Stimulated activated CD4-positive, alpha-beta T cell treated with anti-CD3 and anti-CD28 coated beads, Interleukin-15, amount 100 ng/mL, for 24 hours (primary cell): ENCODE data around the gene EEA1.

Source experiments
- DNase-seq: peaks from one replicate; pipeline ENCODE4 v3.0.0-alpha.2; 2020

EEA1 gene

DNA sequence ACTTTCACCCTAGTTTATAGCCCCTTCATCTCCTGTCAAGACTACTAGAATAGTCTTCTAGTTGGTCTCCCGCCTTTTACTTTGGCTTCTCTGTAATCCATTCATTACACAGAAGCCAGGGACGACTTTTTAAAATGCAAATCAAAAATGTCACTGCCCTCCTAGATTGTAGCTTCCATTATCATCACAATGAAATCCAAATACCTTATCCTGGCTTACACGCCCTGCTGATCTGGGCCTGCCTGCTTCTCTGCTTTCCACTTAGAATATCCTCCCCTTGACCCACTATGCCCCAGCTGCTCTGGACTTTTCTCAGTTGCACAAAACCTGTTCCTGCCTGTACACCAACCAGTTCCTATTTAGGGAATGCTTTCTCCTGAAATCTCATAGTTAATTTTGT, 4.5 kb upstream of the EEA1 start:
- DNase-seq, result no peak

DNA sequence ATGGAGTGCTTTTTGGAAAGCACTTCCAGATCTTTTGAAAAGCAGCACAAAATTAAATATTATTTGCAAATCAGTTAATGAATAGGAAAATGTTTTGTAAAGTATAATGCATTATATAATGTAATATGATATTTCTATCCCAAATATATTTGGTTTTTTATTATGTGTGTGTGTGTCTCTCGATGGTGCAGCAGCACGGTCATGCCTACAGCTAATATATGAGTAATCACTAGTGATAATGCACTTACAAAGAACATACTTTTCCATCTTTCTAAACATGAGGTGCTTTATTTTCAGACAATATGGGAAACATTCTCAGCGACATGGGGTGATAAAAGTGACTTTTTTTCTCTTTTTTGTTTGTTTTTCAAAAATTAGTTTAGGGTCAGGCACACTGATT, 1.3 kb upstream of the EEA1 start:
- no peak for DNase-seq

DNA sequence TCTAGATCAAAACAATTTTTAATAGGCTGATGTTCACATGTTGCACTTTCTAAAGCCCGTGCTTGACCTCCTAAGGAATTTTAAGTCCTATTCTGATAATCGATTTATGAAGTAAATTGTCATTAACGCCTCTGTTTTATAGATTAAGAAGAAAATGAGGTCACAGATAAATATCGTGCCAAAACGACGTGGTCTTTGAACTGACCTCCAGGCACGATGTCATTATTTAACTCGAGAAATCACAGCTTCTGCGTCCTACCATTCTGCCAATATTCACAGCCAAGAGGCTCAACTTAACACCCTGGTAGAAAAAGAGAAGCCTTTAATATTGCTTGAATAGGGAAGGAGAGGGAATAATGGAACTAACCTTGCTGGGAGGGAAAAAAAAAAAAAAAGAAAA, 888 bp upstream of the EEA1 start:
- DNase-seq, result no peak

DNA sequence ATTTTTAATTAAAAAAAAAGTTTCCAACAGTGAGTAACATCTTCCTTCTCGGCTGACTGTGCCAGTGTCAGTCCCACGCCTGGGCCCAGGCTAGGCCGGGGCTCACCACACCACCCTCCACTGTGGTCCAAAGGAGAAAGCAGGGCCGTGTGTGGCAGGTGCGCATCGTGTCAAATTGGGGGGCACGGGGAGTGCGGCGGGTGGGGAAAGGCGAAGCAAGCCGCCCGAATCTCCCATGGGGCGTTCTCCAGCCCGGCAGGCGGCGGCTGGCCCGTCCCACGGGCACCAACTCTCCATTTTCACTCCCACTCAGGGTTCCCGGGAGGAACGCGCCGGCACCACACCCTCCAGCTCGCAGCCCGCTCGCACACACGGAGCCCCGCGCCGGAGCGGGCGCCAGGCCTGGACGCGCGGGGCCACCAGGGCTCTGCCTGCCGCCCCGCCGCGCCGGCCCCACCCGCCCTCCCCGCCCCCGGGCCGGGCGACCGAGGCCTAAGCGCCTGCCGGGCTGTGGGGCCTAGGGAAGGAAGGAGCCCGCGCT, 604 bp downstream of the EEA1 start:
- DNase-seq, result peak; percentile 75

DNA sequence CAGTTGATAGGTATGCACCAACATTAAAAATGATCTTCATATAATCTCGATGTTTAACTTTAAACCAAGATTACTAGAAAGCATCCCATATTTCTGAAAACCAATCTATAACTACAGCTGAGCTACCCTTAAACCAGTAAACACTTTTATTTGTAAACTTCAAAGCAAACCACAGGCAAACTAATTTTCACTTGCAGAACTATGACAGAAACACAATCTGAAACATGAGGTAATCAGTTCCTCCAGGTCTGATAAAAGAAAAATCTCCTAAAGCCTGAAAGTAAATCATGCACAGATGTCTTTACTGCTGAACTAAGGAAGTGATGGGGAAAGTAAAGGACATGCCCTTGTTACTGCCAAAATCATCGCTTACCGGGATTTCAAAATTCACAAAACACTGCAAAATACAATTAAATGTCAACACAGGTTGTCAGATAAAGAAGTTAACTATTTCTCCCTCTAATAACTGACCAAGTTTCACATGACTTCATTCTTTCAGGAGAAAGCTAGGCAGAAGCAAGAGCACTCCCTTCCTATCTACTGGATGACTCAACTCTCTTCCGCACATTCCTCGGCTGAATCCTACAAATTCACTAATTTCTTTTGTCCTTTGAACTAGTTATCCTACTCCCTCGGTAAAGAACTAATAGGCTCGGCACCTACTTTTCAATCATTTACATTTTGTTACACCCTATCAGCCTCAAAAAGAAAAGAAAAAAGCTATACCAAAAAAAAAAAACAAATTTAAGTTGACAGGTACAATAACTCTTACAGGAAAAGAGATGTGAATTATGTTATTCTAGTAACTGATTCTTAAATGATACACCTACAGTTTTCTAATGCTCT, 1.4 kb downstream of the EEA1 start:
- DNase-seq, result no peak

DNA sequence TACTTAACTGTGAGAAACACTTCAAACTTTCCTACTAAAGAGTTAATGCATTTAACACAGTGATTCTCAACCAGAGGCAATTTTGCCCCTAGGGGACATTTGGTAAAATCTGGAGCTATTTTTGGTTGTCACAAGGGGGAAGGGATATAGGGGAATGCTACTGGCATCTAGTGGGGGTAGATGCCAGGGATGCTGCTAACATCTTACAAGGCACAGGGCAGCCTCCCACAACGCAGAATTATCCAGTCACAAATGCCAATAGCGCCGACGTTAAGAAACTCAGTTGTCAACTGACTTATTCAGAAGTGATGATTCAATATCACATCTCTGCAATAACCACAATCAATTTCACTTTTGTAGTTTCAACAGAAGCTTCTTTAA, 2.0 kb downstream of the EEA1 start:
- DNase-seq, result peak; percentile 68

DNA sequence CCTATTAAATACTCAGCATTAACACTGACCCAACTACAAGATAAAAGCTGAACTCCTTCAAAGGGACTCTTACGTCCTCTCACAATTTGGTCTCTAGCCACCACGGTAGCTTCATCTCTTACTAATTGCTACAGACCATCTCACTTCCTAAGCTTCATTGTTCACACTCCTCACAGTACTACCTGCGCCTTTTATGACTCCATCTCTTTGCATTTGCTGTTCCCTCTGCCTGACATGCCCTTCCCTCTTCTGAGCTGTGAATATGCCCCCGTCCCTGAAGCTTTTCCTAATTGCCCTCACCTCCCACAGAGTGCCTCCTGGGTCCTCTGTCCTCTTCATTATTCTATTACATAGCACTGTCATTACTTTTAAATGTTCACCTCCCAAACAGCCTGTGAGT, 2.5 kb downstream of the EEA1 start:
- no peak for DNase-seq

DNA sequence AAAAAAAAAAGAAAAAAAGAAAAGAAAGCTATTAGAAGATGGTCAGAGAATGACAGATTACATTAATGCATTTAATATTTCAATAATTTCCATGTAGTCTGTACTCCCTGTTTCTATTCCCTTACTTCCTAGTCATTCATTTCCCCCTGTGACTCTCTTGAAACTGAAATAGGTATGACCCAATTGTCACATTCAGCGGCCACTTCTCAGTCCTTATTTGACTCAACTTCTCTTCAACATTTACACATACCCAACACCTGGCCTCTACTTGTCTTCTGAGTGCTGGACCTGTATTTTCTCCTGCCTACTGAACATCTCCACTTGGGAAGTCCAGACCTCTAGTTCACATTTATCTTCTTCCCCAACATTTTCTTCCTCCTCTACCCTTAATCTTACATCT, 7.2 kb downstream of the EEA1 start:
- no peak for DNase-seq

DNA sequence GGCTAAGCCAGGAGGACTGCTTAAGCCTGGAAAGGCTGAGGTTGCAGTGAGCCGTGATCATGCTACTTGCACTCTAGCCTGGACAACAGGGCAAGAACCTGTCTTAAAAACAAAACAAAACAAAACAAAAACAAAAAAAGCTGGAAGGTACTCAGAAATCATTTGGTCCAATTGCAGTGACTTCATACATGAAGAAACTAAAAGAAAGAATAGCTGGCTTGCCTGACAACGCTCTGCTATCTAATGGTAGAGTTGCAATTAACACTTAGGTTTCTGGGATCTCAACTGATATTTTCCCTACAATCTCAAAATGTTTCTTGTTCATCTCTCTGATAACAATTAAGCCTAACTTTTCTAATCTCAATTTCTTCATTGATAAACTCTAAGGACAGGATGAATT, 13.7 kb downstream of the EEA1 start:
- no peak for DNase-seq

DNA sequence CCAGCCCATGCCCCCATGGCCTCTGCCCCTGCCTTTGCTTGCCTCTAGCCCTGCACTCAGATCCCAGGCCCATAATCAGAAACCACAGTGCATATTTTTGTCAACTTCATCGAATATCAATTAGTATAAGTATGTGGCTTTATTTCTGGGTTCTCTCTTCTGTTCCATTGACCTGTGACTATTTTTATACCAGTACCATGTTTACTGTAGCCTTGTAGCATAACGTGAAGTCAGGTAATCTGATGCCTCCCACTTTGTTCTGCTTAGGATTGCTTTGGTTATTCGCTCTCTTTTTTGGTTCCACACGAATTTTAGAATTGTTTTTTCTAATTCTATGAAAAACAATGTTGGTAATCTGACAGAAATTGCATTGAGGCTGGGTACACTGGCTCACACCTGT, 14.9 kb downstream of the EEA1 start:
- no peak for DNase-seq

DNA sequence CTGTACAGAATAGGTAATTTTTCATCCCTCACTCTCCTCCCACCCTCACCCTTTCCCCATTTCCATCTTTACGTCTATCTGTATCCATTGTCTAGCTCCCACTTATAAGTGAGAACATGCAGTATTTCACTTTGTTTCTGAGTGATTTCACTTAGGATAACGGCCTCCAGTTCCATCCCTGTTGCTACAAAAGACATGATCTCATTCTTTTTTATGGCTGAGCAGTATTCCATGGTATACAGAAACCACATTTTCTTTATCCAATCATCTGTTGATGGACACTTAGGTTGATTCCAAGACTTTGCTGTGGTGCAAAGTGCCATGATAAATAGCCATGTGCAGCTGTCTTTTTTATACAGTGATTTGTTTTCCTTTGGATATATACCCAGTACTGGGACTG, 16.4 kb downstream of the EEA1 start:
- no peak for DNase-seq

DNA sequence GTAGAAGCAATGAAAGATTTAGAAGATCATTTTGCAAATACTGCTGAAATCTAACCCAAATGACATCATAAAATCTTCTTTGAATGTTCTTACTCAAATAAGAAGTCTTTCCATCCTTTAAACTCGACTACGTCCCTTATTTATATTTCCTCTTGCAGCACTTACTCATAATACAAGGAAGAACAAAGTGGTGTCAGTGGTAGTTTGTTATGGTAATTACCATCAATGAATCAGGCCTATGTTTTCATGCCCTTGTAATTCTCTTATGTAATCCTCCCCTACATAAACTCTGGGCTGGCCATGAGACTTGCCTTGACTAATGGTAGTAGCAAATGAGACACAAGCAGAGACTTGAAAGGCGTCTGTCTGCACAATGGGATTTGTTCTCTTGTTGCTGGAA, 17.0 kb downstream of the EEA1 start:
- DNase-seq, result no peak

DNA sequence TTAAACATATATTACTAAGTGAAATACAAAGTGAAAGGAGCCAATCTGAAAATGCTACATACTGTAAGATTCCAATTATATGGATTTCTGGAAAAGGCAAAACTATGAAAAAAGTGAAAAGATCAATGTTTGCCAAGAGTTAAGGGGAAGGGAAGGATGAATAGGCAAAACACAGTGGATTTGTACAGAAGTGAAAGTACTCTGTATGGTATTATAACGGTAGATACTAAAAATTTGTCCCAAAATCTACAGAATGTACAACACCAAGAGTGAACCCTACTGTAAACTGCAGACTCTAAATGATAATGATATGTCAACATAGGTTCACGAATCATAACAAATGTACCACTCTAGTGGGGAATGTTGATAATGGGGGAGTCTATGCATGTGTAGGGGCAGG, 17.8 kb downstream of the EEA1 start:
- DNase-seq, result no peak

DNA sequence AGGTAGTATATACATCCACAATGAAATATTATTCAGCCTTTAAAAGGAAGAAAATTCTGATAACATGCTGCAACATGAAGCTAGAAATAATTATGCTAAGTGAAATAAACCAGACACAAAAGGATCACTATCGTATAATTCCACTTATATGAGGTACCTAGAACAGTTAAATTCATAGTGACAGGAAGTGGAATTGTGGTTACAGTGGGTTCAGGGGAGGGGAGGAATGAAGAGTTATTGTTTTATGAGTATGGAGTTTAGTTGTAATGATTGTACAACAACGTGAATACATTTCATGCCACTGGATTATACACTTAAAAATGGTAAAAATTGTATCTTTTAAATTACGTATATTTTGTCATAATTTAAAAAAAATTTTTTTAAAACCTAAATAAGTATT, 21.0 kb downstream of the EEA1 start:
- DNase-seq, result no peak

DNA sequence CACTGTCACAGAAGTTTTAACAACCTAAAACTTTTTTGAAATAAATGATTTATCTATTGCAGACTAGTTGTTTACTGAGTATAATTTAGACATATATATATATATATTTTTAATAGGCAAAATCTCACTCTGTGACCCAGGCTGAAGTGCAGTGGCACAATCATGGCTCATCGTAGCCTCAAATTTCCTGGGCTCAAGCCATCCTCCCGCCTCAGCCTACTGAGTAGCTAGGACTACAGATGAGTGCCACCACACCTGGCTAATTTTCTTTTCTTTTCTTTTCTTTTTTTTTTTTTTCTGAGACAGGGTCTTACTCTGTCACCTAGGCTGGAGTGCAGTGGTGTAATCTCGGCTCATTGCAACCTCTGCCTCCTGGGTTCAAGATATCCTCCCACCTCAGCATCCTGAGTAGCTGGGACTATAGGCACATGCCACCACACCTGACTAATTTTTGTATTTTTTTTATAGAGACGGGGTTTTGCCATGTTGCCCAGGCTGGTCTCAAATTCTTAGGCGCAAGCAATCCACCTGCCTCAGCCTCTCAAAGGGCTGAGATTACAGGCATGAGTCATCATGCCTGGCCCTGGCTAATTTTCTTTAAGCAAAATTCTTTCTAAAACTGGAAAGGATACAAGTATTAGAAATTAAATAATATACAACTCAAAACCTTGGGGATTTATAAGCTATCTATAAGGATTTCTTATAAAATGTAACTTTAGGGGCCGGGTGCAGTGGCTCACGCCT, 23.1 kb downstream of the EEA1 start:
- DNase-seq, result no peak

DNA sequence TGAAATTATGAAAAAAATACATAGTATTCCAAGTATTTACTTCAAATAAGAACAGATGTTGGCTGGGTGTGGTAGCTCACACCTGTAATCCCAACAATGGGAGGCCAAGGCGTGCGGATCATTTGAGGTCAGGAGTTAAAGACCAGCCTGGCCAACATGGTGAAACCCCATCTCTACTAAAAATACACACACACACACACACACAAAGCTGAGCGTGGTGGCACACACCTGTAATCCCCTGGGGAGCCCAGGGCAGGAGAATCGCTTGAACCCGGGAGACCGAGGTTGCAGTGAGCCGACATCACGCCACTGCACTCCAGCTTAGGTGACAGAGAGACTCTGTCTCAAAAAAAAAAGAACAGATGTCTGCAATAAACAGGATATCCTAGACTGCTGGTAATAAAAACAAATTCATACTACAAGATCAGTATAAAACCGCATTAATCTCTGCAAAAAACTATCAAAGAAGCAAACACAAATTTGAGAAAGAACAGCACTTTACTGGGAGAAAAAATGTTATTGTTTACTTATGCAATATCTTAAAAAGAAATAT, 23.8 kb downstream of the EEA1 start:
- DNase-seq, result no peak

DNA sequence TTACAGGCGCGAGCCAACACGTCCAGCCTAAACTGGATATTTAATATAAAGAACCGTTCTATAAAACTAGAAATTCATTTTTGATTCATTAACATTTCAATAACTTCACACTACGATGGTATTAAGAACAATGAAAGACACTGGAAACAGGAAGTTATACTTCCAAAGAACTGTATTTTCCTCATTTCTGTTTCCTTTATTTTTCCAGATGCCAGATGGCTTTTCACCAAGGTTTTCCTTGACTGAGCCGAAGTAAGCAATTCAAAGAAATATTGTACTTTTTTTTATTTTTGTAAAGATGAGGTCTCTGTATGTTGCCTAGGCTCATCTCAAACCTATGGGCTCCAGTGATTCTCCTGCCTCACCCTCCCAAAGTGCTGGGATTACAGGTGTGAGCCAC, 28.2 kb downstream of the EEA1 start:
- DNase-seq, result no peak

DNA sequence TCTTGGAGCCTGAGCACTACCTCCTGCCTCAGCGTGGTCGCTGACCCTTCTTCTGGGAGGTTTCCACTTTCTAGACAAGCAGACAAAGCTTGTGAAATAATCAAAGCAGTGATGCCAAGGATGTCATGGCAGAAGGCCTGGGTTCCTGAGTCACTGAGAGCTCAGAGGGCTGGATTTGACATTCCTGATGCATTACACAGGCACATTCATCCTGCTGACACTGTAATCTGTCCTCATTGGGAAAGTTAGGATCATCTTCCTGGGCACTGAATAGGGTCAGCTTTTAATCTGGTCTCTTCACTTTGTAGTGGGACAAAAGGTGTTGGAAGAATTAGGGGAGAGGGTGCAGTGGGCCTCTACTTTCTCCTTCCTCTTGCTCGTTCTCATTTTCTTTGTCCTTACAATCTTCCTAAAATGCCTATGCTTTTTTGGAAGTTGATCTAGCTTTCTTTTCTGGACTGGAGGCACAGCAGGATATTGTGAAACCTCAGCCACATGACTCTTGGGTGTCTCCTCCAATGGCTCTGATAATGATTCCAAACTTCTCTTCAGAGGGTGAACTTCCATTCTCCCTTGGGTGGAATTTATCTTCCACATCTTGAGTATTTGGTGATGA, 29.6 kb downstream of the EEA1 start:
- no peak for DNase-seq

DNA sequence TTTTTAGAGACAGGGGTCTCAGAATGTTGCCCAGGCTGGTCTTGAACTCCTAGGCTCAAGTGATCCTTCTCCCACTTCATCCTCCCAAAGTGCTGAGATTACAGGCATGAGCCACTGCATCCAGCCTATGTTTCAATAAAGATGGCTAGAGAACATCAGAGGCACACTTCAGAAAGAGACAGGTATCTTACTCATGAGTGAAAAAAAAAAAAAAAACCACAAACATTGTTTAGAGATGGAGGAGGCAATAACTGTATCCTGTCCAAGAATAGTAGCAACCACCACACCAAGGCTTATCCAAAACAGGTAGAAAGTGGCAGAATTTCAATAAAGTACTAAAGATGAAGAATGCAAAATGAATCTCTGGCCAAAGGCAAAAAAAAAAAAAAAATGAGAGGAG, 30.3 kb downstream of the EEA1 start:
- DNase-seq, result no peak

DNA sequence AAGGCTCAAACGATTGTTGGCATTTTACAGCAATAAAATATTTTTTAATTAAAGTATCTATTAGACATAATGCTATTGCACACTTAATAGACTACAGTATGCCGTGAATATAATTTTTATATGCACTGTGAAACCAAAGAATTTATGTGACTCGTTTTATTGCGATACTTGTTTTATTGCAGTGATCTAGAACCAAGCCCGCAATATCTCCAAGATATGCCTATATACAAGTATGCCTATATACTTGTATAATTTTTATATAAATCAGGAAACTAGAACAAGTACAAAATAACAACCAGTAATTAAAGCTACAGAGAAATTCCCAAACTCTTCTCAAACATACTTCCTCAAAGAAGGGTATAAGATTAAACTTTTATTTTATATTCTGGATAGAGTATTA, 31.3 kb downstream of the EEA1 start:
- DNase-seq, result no peak

DNA sequence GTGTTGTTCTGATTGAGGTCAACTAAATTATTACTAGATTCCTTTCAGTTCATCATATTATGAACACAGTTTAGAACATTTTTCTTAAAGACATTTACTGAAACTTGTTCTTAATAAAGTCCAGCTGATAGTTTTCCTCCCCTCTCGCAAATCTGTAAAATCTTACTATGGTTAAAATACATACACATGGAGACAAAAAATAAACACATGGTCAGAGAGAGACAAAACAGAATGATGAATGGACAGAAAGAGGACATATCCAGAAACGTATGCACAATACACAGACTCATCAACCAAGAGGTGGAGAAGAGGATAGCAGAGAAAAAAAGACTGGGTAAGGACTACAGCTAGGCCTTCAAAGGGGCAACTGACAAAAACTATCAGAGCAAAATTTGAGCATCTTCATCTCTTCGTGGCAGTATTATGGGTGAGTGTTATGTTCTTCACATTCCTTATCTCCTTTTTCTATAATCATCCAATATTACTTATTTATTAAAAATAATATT, 38.4 kb downstream of the EEA1 start:
- DNase-seq, result no peak

DNA sequence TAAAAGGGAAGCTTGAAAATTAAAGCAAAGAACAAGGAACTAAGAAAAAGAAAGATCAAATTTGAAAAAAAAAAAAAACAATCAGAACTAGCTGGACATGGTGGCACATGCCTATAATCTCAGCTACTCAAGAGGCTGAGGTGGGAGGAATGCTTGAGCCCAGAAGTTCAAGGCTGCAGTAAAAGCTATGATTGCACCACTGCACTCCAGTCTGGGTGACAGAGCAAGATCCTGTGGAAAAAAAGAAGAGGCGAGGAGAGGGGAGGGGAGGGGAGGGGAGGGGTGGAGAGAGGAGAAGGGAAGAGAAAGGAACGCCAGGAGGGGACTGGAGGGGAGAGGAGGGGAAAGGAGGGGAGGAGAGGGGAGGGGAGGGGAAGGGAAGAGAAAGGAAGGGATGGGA, 43.0 kb downstream of the EEA1 start:
- no peak for DNase-seq

DNA sequence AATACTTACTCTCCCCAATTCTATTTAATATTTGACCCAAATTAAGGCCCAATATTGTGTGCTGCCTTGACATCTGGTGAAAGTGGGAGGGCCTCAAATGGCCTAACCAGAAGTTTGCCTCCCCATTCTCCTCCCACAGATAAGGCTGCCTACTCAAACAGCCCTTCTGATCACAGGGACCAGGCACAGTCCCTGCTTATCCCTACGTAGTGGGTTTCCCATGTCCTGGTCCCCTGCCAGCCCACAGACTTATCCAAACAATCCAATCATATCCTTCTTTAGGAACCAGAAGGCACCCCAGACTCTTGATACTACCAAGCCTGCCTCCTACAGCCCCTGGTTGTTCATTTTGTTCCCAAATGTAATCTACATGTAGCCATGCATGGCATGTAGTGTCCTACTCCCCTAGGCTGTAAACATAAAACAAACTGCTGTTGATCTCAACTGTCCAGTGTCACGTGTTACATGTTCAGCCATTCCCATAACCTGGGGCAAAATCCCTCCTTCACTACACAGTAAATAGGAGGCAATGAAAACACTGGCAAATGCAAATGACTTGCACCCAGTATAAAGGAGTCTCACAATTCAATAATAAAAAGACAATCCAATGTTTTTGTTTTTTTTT, 49.3 kb downstream of the EEA1 start:
- no peak for DNase-seq
